IMR-90 (cell line): ENCODE data around the gene RPL37. TPM values are rescaled to one million over a fixed set of nuclear protein-coding genes. Genes with fewer than 3 reads are reported as not detected.

Experiments
- ATAC-seq: fragments of 200-7000 bp; cut with Tn5 transposase; 2 replicates; pipeline ENCODE4 v1.9.1; 2020; ENCODE audit warnings: low read depth, mild to moderate bottlenecking, moderate library complexity
- BruUV-seq: library from RNA; stranded (reverse); fragments of 400-500 nt; replicated peaks from 2 replicates; lab custom pipeline; 2021; lab: Mats Ljungman, UMichigan
- CTCF ChIA-PET: fragments of 300-600 bp; formaldehyde crosslinking; extraction: SDS; loops from one replicate; lab custom pipeline; 2021; ENCODE audit warnings: antibody characterized with exemption; lab: Yijun Ruan, JAX
- POLR2A ChIA-PET: fragments of 300-600 bp; sonication (Branson Sonifier 250); formaldehyde crosslinking; loops from one replicate; lab custom pipeline; 2022; ENCODE audit warnings: antibody characterized with exemption; ENCODE audit not compliant: unreplicated experiment; lab: Charles Lee
- DNase-seq: peaks from one replicate; pipeline ENCODE4 v3.0.0; 2013
- H2AFZ ChIP-seq: replicated peaks from 2 replicates; pipeline ENCODE3; 2013; ENCODE audit warnings: low read length, mild to moderate bottlenecking; ENCODE audit not compliant: poor library complexity
- H2AK5ac ChIP-seq: 2 replicates; pipeline ENCODE4 v1.6.1; 2013; ENCODE audit warnings: low read depth, low read length, inconsistent platforms
- H2AK9ac ChIP-seq: replicated peaks from 2 replicates; pipeline ENCODE3; 2013; ENCODE audit warnings: mild to moderate bottlenecking, low read depth, low read length, moderate library complexity; ENCODE audit not compliant: poor library complexity
- H2BK120ac ChIP-seq: 2 replicates; pipeline ENCODE4 v1.6.1; 2013; ENCODE audit warnings: low read depth, low read length, inconsistent platforms
- H2BK15ac ChIP-seq: 3 replicates; pipeline ENCODE4 v1.6.1; 2013; ENCODE audit warnings: low read depth, low read length, inconsistent platforms
- H2BK20ac ChIP-seq: 2 replicates; pipeline ENCODE4 v1.6.1; 2013; ENCODE audit warnings: low read depth, mild to moderate bottlenecking, inconsistent platforms, low read length, moderate library complexity
- H2BK5ac ChIP-seq: 2 replicates; pipeline ENCODE4 v1.6.1; 2013; ENCODE audit warnings: mild to moderate bottlenecking, low read depth, low read length, inconsistent platforms; ENCODE audit not compliant: poor library complexity, severe bottlenecking
- H3K14ac ChIP-seq: replicated peaks from 2 replicates; pipeline ENCODE4 v1.6.1; 2013; ENCODE audit warnings: low read depth, low read length, inconsistent platforms
- H3K18ac ChIP-seq: 2 replicates; pipeline ENCODE4 v1.6.1; 2013; ENCODE audit warnings: low read depth, low read length, control low read depth
- H3K23ac ChIP-seq: 2 replicates; pipeline ENCODE4 v1.6.1; 2013; ENCODE audit warnings: low read depth, low read length, inconsistent platforms
- H3K27ac ChIP-seq: 2 replicates; pipeline ENCODE4 v1.5.1; 2013; ENCODE audit warnings: mild to moderate bottlenecking, control low read depth, low read length; ENCODE audit not compliant: insufficient read depth
- H3K27me3 ChIP-seq: 2 replicates; pipeline ENCODE4 v1.6.1; 2013; ENCODE audit warnings: low read length; ENCODE audit not compliant: control insufficient read depth, insufficient read depth
- H3K36me3 ChIP-seq: 2 replicates; pipeline ENCODE4 v1.6.1; 2013; ENCODE audit warnings: low read length, mixed read lengths; ENCODE audit not compliant: control insufficient read depth, insufficient read depth
- H3K4ac ChIP-seq: 2 replicates; pipeline ENCODE4 v1.6.1; 2013; ENCODE audit warnings: low read depth, low read length, inconsistent platforms
- H3K4me1 ChIP-seq: 2 replicates; pipeline ENCODE4 v1.6.1; 2013; ENCODE audit warnings: low read length, mixed read lengths; ENCODE audit not compliant: control insufficient read depth, insufficient read depth
- H3K4me2 ChIP-seq: 2 replicates; pipeline ENCODE4 v1.6.1; 2013; ENCODE audit warnings: low read depth, mild to moderate bottlenecking, control low read depth, low read length, moderate library complexity
- H3K4me3 ChIP-seq: 2 replicates; pipeline ENCODE4 v1.5.1; 2013; ENCODE audit warnings: low read depth, mild to moderate bottlenecking, control low read depth, low read length, moderate library complexity; ENCODE audit not compliant: insufficient read depth
- H3K56ac ChIP-seq: 2 replicates; pipeline ENCODE4 v1.6.1; 2013; ENCODE audit warnings: low read length, inconsistent platforms; ENCODE audit not compliant: insufficient read depth; ENCODE audit errors: extremely low read depth
- H3K79me1 ChIP-seq, 2 experiments: 2 replicates each; pipeline ENCODE4 v1.6.1; 2013; ENCODE audit warnings: low read length in 2 of 2, inconsistent platforms in 1 of 2, low read depth in 1 of 2
- H3K9ac ChIP-seq: 2 replicates; pipeline ENCODE4 v1.6.1; 2013; ENCODE audit warnings: low read depth, low read length, control low read depth
- H3K9me1 ChIP-seq: 2 replicates; pipeline ENCODE4 v1.6.1; 2013; ENCODE audit warnings: low read length, inconsistent platforms; ENCODE audit not compliant: insufficient read depth
- H3K9me3 ChIP-seq: 2 replicates; pipeline ENCODE4 v1.6.1; 2013; ENCODE audit warnings: low read length; ENCODE audit not compliant: control insufficient read depth, insufficient read depth
- H4K20me1 ChIP-seq: 2 replicates; pipeline ENCODE4 v1.6.1; 2013; ENCODE audit warnings: low read length, inconsistent platforms; ENCODE audit not compliant: insufficient read depth
- H4K5ac ChIP-seq: 2 replicates; pipeline ENCODE4 v1.6.1; 2013; ENCODE audit warnings: mild to moderate bottlenecking, low read depth, low read length, control low read depth
- H4K8ac ChIP-seq, 2 experiments: 2 replicates each; pipeline ENCODE4 v1.6.1; 2013; ENCODE audit warnings: low read depth in 2 of 2, low read length in 2 of 2, control low read depth in 1 of 2, inconsistent platforms in 1 of 2
- H4K91ac ChIP-seq: 2 replicates; pipeline ENCODE4 v1.6.1; 2013; ENCODE audit warnings: low read depth, low read length, inconsistent platforms; ENCODE audit not compliant: insufficient read depth
- MAFK ChIP-seq: IDR thresholded peaks from 2 replicates; pipeline ENCODE4 v1.6.1; 2012; ENCODE audit warnings: low read depth, low read length, improper control_type of control experiment
- RFX5 ChIP-seq: IDR thresholded peaks from 2 replicates; pipeline ENCODE4 v1.8.0; 2012; ENCODE audit warnings: low read depth, mild to moderate bottlenecking, low read length, moderate library complexity
- dilution Hi-C: fragments of 300-500 bp; cut with HindIII; formaldehyde crosslinking; loops from one replicate; pipeline ENCODE4 v1.14.3; 2018; ENCODE audit warnings: low sequenced_read_pairs; ENCODE audit not compliant: unreplicated experiment
- in situ Hi-C: fragments of 300-500 bp; cut with MboI; formaldehyde crosslinking; loops from 3 replicates; pipeline ENCODE4 v1.14.3; 2019; ENCODE audit warnings: low sequenced_read_pairs, inconsistent platforms, mixed read lengths
- intact Hi-C: fragments of 100-400 bp; cut with micrococcal nuclease; formaldehyde crosslinking; loops from 2 replicates; pipeline ENCODE4 v1.10.0; 2022
- polyA plus RNA-seq, 3 experiments: library from polyadenylated mRNA; depleted of rRNA; stranded (reverse); fragments of >200 nt; gene quantifications; 2 replicates each; pipeline ENCODE4 v1.2.3, GENCODE V29; 2012; ENCODE audit warnings: low replicate concordance in 1 of 3
- total RNA-seq: library from RNA; depleted of rRNA; stranded (reverse); fragments of >200 nt; gene quantifications from 2 replicates; pipeline ENCODE4 v1.2.3, GENCODE V29; 2012

Gene RPL37
- total and polyA plus RNA-seq, 2 of the 4 experiments (the other 2 are of a cell fraction), result 35.3 to 294 TPM

DNA sequence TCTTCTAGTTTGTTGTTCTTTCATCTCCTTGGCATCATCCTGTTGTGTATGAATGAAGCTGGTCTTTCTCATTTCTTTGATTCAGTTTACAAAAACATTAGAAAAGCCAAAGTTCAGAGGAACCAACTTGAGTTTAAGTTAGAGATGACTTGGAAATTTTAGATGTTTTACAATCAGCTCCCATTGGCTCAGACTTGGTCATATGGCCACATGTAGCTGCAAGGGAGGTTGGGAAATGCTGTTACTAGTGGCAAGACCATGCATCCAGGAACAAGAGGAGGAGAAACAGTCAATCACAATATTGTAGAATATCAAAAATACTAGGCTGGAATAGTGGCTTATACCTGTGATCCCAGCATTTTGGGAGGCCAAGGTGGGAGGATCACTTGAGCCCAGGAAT is 25.7 kb upstream of the RPL37 start:
- CTCF ChIA-PET, result no interaction called here
- no peaks in the 10 kb centered on the region for H3K9me3 ChIP-seq
- no peak overlapping the region for H4K5ac ChIP-seq
- no peak overlapping the region for H2AK5ac ChIP-seq
- intact Hi-C loops, result no loop called here
- no peak overlapping the region for H2AFZ ChIP-seq
- no TSS peak for BruUV-seq
- DNase-seq (no peak), ATAC-seq (no peak)
- H3K36me3 ChIP-seq, result no peaks in the 10 kb centered on the region
- no peak overlapping the region for H3K4me2 ChIP-seq
- H2BK120ac ChIP-seq, result no peak overlapping the region
- in situ Hi-C loops, result no loop called here
- no peaks in the 10 kb centered on the region for H3K4me1 ChIP-seq
- no peak overlapping the region for H3K4ac ChIP-seq
- POLR2A ChIA-PET, result no interaction called here
- H4K91ac ChIP-seq, result no peak overlapping the region
- H3K9me1 ChIP-seq, result no peaks in the 10 kb centered on the region
- H2AK9ac ChIP-seq, result no peak overlapping the region
- H2BK15ac ChIP-seq, result no peak overlapping the region
- H4K20me1 ChIP-seq, result no peaks in the 10 kb centered on the region
- H3K18ac ChIP-seq, result no peak overlapping the region
- no peak overlapping the region for H3K23ac ChIP-seq
- TF ChIP-seq RFX5, result no peak
- no peak for TF ChIP-seq MAFK
- H2BK5ac ChIP-seq, result no peak overlapping the region
- H3K27me3 ChIP-seq, result no peaks in the 10 kb centered on the region
- no peak overlapping the region for H4K8ac ChIP-seq
- H3K9ac ChIP-seq, result no peak overlapping the region
- dilution Hi-C loops, result no loop called here
- no peaks in the 10 kb centered on the region for H3K79me1 ChIP-seq
- no peak overlapping the region for H3K14ac ChIP-seq
- no peak overlapping the region for H3K27ac ChIP-seq
- no peak overlapping the region for H3K56ac ChIP-seq
- no peak overlapping the region for H2BK20ac ChIP-seq
- no peak overlapping the region for H3K4me3 ChIP-seq
